ENCODE measurements around the gene IL17RD. TPM values are rescaled to one million over a fixed set of nuclear protein-coding genes. Genes with fewer than 3 reads are reported as not detected.

IL17RD gene
- total and polyA plus RNA-seq, 12 donors: 1.3 to 15.6 (median 4.9) TPM

DNA sequence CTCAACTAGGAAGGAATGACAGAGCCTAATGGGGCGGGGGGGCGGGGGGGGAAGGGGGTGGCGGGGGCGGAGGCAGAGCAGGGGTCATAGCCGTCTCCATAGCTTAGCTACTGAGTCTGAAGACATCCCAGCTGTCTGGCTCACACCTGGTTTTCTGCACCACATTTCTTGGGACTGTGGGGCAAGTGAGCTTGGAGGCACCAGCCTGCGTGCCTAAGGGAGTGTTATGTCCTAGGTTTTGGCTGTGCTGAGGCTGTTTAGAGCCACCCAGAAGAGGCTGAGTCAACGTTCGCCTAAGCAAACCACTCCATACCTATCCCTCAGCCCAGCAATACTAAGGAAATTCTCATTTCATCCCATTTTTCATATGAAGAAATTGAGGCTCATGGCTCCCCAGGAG, 1.4 kb downstream of the IL17RD start:
- DNase-seq (no peak), ATAC-seq (peak in 2 of 8 donors; percentile 5 to 8)
- H3K4me1 ChIP-seq: peaks cover 4 to 65% (median 44%) of the 10 kb centered on the region in 9 donors
- TF ChIP-seq, protein P1, sequence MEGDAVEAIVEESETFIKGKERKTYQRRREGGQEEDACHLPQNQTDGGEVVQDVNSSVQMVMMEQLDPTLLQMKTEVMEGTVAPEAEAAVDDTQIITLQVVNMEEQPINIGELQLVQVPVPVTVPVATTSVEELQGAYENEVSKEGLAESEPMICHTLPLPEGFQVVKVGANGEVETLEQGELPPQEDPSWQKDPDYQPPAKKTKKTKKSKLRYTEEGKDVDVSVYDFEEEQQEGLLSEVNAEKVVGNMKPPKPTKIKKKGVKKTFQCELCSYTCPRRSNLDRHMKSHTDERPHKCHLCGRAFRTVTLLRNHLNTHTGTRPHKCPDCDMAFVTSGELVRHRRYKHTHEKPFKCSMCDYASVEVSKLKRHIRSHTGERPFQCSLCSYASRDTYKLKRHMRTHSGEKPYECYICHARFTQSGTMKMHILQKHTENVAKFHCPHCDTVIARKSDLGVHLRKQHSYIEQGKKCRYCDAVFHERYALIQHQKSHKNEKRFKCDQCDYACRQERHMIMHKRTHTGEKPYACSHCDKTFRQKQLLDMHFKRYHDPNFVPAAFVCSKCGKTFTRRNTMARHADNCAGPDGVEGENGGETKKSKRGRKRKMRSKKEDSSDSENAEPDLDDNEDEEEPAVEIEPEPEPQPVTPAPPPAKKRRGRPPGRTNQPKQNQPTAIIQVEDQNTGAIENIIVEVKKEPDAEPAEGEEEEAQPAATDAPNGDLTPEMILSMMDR (IDR thresholded peaks at IDR 0.05): no peak
- H3K27me3 ChIP-seq: peaks cover 0 to 75% (median 0%) of the 10 kb centered on the region in 7 donors
- H3K4me3 ChIP-seq: peak overlapping the region in 9 of 10 donors; percentile 64 to 95 (median 88)
- 44 to 59% methylated on average over 5 to 7 of the region's 8 CpGs for WGBS, 2 donors
- peak overlapping the region in 6 of 10 donors; percentile 14 to 80 (median 76) for H3K27ac ChIP-seq
- H3K9me3 ChIP-seq: no peaks in the 10 kb centered on the region
- no peaks in the 10 kb centered on the region for H3K36me3 ChIP-seq
- intact Hi-C loops (cut with DNase I): loop anchor here in 3 of 10 donors (5.0 to 10.0 kb wide), 2 partner anchors 61 kb away; partner anchors contain the start of gene APPL1 (in 1 of the 3)

DNA sequence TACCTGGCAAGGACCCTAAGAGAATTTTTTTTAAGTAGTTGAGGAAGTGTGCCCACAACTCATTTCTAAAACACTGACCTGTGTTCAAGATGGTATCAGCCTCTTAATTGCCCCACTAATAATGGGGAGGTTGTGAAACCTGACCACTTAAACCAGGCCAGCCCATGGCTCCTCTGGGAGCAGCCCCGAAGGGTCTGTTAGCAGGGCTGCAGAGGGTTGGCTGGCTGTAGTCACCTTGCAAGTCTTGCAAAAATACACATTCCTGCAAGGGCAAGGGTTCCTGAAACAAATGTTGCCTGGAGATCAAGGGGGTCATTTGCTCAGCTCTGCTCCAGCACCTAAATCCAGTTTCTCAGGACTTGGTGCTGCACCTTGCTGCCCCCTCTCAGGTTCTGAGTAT, 3.2 kb downstream of the IL17RD start:
- H3K27ac ChIP-seq: peak overlapping the region in 2 of 10 donors; percentile 21 to 83
- DNase-seq (no peak), ATAC-seq (no peak)
- H3K9me3 ChIP-seq: no peaks in the 10 kb centered on the region
- TF ChIP-seq, protein P1 (IDR thresholded peaks at IDR 0.05): no peak
- no peak overlapping the region for H3K4me3 ChIP-seq
- peaks cover 0 to 66% (median 0%) of the 10 kb centered on the region in 7 donors for H3K27me3 ChIP-seq
- H3K4me1 ChIP-seq: peaks cover 4 to 82% (median 46%) of the 10 kb centered on the region in 9 donors
- H3K36me3 ChIP-seq: no peaks in the 10 kb centered on the region
- WGBS, 2 donors: 75 to 86% methylated on average over 1 of the region's 1 CpG
- intact Hi-C loops (cut with DNase I): loop anchor here in 3 of 10 donors (5.0 to 10.0 kb wide), 2 partner anchors 60 to 63 kb away; partner anchors contain the start of gene APPL1 (in 1 of the 3)

- Histone ChIP-seq H3K4me1 (peaks cover 4 to 83% (median 46%) of the 10 kb centered on the region in 9 donors), H3K27me3 (peaks cover 0 to 67% (median 0%) of the 10 kb centered on the region in 7 donors)
Observed at GRCh38 chr3:57160765-57161538, 4.2 kb downstream of the IL17RD start.

More at GRCh38 chr3:57160765-57161538, 4.2 kb downstream of the IL17RD start:
- WGBS, 2 donors: 28 to 37% methylated on average over 5 of the region's 5 CpGs
- no peaks in the 10 kb centered on the region for H3K36me3 ChIP-seq
- TF ChIP-seq, protein P1 (IDR thresholded peaks at IDR 0.05): no peak
- DNase-seq: peak in 1 of 2 donors; percentile 34
- intact Hi-C loops (cut with DNase I): loop anchor here in 3 of 10 donors (5.0 to 10.0 kb wide), 2 partner anchors 59 to 64 kb away; partner anchors contain the start of gene APPL1 (in 1 of the 3)
- ATAC-seq: peak in 2 of 8 donors; percentile 4 to 22
- peak overlapping the region in 9 of 10 donors; percentile 21 to 83 (median 58) for H3K27ac ChIP-seq
- H3K9me3 ChIP-seq: no peaks in the 10 kb centered on the region
- H3K4me3 ChIP-seq: no peak overlapping the region

Data from heart right ventricle (tissue), 16 donors.